A549 treated with ZK216348 at 1 μM for 4 hours (cell line): ENCODE results near the gene AGPAT4. TPM values are rescaled to one million over a fixed set of nuclear protein-coding genes. Genes with fewer than 3 reads are reported as not detected.

Experiments used
- total RNA-seq: library from RNA; stranded (reverse); fragments of 200-300 nt; extraction: Qiagen RNA extraction; gene quantifications from 5 replicates; pipeline ENCODE4 v1.2.3, GENCODE V29; 2022; ENCODE audit warnings: low read depth

AGPAT4 gene, protein sequence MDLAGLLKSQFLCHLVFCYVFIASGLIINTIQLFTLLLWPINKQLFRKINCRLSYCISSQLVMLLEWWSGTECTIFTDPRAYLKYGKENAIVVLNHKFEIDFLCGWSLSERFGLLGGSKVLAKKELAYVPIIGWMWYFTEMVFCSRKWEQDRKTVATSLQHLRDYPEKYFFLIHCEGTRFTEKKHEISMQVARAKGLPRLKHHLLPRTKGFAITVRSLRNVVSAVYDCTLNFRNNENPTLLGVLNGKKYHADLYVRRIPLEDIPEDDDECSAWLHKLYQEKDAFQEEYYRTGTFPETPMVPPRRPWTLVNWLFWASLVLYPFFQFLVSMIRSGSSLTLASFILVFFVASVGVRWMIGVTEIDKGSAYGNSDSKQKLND
- 2.8 to 5.4 TPM (median 5.2 TPM) in 5 replicates for total RNA-seq

DNA sequence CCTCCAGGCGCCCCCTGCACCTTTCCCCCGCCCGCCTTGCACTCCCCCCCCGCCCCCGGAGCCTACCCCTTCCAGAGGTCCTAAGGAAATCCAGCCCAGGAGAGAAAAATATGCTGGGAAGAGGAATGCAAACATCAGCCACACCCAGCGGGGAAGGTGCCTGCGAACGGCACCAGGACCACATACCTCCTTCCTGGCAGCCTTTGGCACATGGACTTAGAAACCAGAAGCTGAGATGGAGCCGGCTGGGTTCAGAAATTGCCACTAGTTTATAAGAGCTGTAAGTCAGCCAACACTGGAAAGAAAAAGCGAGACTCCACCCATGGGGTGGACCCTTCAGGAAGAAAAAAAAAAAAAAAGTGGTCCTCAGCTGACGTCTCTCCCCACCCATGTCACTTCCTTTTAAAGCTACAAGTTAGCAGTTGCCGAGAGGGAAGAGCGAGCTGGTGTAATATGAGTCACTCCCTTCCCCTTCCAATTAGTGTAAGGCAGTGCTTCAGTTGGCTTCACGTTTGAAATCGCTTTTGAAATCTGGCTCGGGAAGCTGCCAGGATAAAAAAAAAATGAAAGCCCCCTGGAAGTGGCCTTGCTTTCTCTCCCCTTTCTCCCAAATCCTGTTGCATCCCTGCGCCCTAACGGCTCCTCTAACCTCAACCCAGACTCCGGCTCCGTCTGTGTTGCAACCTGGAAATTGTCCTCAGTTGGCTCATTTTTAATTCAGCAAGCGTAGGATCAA, at the start of gene AGPAT4:
TSS of gene AGPAT4 (minus strand) at position 310 of the 736 bp plus-strand sequence. CDS start 41,848 bp downstream, outside the sequence.

